Endodermal cell (in vitro differentiated cells): ENCODE measurements around the gene ITGB1BP2. TPM values are rescaled to one million over a fixed set of nuclear protein-coding genes. Genes with fewer than 3 reads are reported as not detected.
"Not testable (repeated sequence)": the region's sequence is repeated elsewhere in the genome, so short reads cannot be mapped to it uniquely, and the experiment has no call there.

Source experiments
- DNase-seq: peaks from one replicate; pipeline ENCODE4 v3.0.0-alpha.2; 2017
- H3K27ac ChIP-seq: 2 replicates; pipeline ENCODE4 v1.5.1; 2013; ENCODE audit warnings: mild to moderate bottlenecking, low read depth, low read length, moderate library complexity
- H3K27me3 ChIP-seq: 2 replicates; pipeline ENCODE4 v1.6.1; 2013; ENCODE audit warnings: mild to moderate bottlenecking, low read length, moderate library complexity; ENCODE audit not compliant: insufficient read depth, control insufficient read depth, poor library complexity, severe bottlenecking
- H3K36me3 ChIP-seq: 2 replicates; pipeline ENCODE4 v1.7.0; 2013; ENCODE audit warnings: mild to moderate bottlenecking, low read length, moderate library complexity; ENCODE audit not compliant: control insufficient read depth, insufficient read depth
- H3K4me1 ChIP-seq: one replicate; pipeline ENCODE4 v1.7.0; 2013; ENCODE audit warnings: low read length; ENCODE audit not compliant: control insufficient read depth, insufficient read depth
- H3K4me3 ChIP-seq: 2 replicates; pipeline ENCODE4 v1.5.1; 2013; ENCODE audit warnings: mild to moderate bottlenecking, low read length, moderate library complexity
- H3K9ac ChIP-seq: 2 replicates; pipeline ENCODE4 v1.6.1; 2013; ENCODE audit warnings: mild to moderate bottlenecking, low read length, moderate library complexity; ENCODE audit not compliant: poor library complexity, severe bottlenecking; ENCODE audit errors: extremely low read depth
- H3K9me3 ChIP-seq: 2 replicates; pipeline ENCODE4 v1.6.1; 2013; ENCODE audit warnings: mild to moderate bottlenecking, low read length, moderate library complexity; ENCODE audit not compliant: control insufficient read depth
- H3K27ac Mint-ChIP-seq: 2 replicates; pipeline ENCODE4 v1.8.0; 2020; ENCODE audit warnings: mixed read lengths
- H3K27me3 Mint-ChIP-seq: 2 replicates; pipeline ENCODE4 v1.8.0; 2021; ENCODE audit warnings: mild to moderate bottlenecking, mixed read lengths; ENCODE audit not compliant: insufficient read depth
- H3K36me3 Mint-ChIP-seq: 2 replicates; pipeline ENCODE4 v1.8.0; 2020; ENCODE audit warnings: low read depth, mixed read lengths
- H3K4me1 Mint-ChIP-seq: 2 replicates; pipeline ENCODE4 v1.8.0; 2020; ENCODE audit warnings: mixed read lengths
- H3K4me3 Mint-ChIP-seq: 2 replicates; pipeline ENCODE4 v1.8.0; 2020; ENCODE audit warnings: mild to moderate bottlenecking, moderate library complexity, mixed read lengths
- H3K9me3 Mint-ChIP-seq: 2 replicates; pipeline ENCODE4 v1.8.0; 2020; ENCODE audit warnings: mild to moderate bottlenecking, mixed read lengths
- CTCF ChIP-seq: fragments of 200-600 bp; sonication (generic); conservative IDR thresholded peaks from 2 replicates; pipeline ENCODE4 v1.5.0; 2021; ENCODE audit warnings: antibody characterized with exemption, mild to moderate bottlenecking
- WGBS, 2 experiments: methylation state at CpG; one replicate each; pipeline versions ENCODE4 v1.1.5 to v1.1.7; 2013; ENCODE audit warnings: missing lambda C conversion rate in 2 of 2, mixed read lengths in 1 of 2; ENCODE audit not compliant: insufficient coverage in 1 of 2, insufficient read length in 1 of 2; 5-methylcytosine and 5-hydroxymethylcytosine counted together
- total RNA-seq, 2 donors: library from RNA; stranded (reverse); fragmentation: NEBNext Ultra II Directional in 1 of 2; extraction: Animal tissue kit (Norgen Biotek cat#: 25700) in 1 of 2; gene quantifications; 2 replicates in 1 of 2; 3 replicates in 1 of 2; pipeline ENCODE4 v1.2.1, GENCODE V29; 2021

Gene ITGB1BP2
- total RNA-seq, 2 donors from 2014 or later = 4.1 to 6.1 TPM

GRCh38 chrX:71302461-71303213, 1.1 kb downstream of the ITGB1BP2 start:
- DNase-seq = no peak
- Histone ChIP-seq H3K4me1 (no peaks in the 10 kb centered on the region), H3K9ac (no peak overlapping the region), H3K4me3 (no peak overlapping the region), H3K9me3 (no peaks in the 10 kb centered on the region), H3K27me3 (no peaks in the 10 kb centered on the region), H3K27ac (no peak overlapping the region), H3K36me3 (peaks cover 37% of the 10 kb centered on the region)
- Mint-ChIP-seq H3K27me3 (no peaks in the 10 kb centered on the region), H3K36me3 (peaks cover 40% of the 10 kb centered on the region), H3K4me3 (no peak overlapping the region), H3K9me3 (peaks cover 55% of the 10 kb centered on the region), H3K4me1 (peaks cover 2% of the 10 kb centered on the region), H3K27ac (no peak overlapping the region)
- no peak for TF ChIP-seq CTCF
- 97 to 100% methylated on average over 1 to 3 of the region's 5 CpGs for WGBS, 2 experiments

- Histone ChIP-seq H3K9ac (no peak overlapping the region), H3K4me3 (no peak overlapping the region), H3K27me3 (no peaks in the 10 kb centered on the region), H3K36me3 (peaks cover 19% of the 10 kb centered on the region), H3K9me3 (no peaks in the 10 kb centered on the region), H3K27ac (no peak overlapping the region), H3K4me1 (no peaks in the 10 kb centered on the region)
- no peak for DNase-seq
- Mint-ChIP-seq H3K9me3 (peaks cover 49% of the 10 kb centered on the region), H3K27me3 (no peaks in the 10 kb centered on the region), H3K4me3 (no peak overlapping the region), H3K4me1 (peaks cover 2% of the 10 kb centered on the region), H3K27ac (no peak overlapping the region), H3K36me3 (peaks cover 29% of the 10 kb centered on the region)
- 100% methylated on average over 1 to 2 of the region's 2 CpGs for WGBS, 2 experiments
- TF ChIP-seq CTCF = no peak
These were observed 3.0 kb downstream of the ITGB1BP2 start for GRCh38 chrX:71304561-71304960.

- DNase-seq = no peak
- no peaks in the 10 kb centered on the region for H3K4me1 ChIP-seq
- Mint-ChIP-seq H3K4me3 (no peak overlapping the region), H3K36me3 (peaks cover 18% of the 10 kb centered on the region), H3K9me3 (peaks cover 39% of the 10 kb centered on the region), H3K27ac (no peak overlapping the region), H3K4me1 (no peaks in the 10 kb centered on the region), H3K27me3 (no peaks in the 10 kb centered on the region)
- H3K4me3 ChIP-seq = no peak overlapping the region
- no peaks in the 10 kb centered on the region for H3K27me3 ChIP-seq
- H3K9me3 ChIP-seq = no peaks in the 10 kb centered on the region
- H3K9ac ChIP-seq = no peak overlapping the region
- 96 to 97% methylated on average over 6 of the region's 7 CpGs for WGBS, 2 experiments
- no peak for TF ChIP-seq CTCF
- H3K36me3 ChIP-seq = no peaks in the 10 kb centered on the region
- H3K27ac ChIP-seq = no peak overlapping the region
These were observed 14.4 kb downstream of the ITGB1BP2 start for GRCh38 chrX:71315917-71316316.

GRCh38 chrX:71316959-71317358, 15.4 kb downstream of the ITGB1BP2 start:
- not testable (repeated sequence) for H3K27me3 ChIP-seq, H3K9me3 ChIP-seq, H3K4me3 Mint-ChIP-seq, H3K36me3 ChIP-seq, H3K27ac Mint-ChIP-seq, H3K27me3 Mint-ChIP-seq, H3K27ac ChIP-seq, H3K4me3 ChIP-seq, H3K4me1 Mint-ChIP-seq, H3K4me1 ChIP-seq, H3K9ac ChIP-seq, DNase-seq
- Mint-ChIP-seq H3K36me3 (peaks cover 12% of the 10 kb centered on the region), H3K9me3 (peaks cover 39% of the 10 kb centered on the region)
- WGBS, 2 experiments = no CpG with 5 or more reads among the region's 1 CpG
